T-helper 2 cell treated with Interferon-gamma antibody and Interleukin-4, amounts not matched to agents 5 μg/mL and 100 μg/mL, for 36 hours (primary cell): ENCODE results near the gene GARIN1A.

Experiments
- DNase-seq: peaks from one replicate; pipeline ENCODE4 v3.0.0; 2021; ENCODE audit warnings: low spot score
- H3K27ac Mint-ChIP-seq: one replicate; pipeline ENCODE4 v1.8.0; 2021; ENCODE audit warnings: mild to moderate bottlenecking, mixed read lengths
- H3K27me3 Mint-ChIP-seq: one replicate; pipeline ENCODE4 v1.8.0; 2021; ENCODE audit warnings: low read depth, mixed read lengths
- H3K36me3 Mint-ChIP-seq: one replicate; pipeline ENCODE4 v1.8.0; 2021; ENCODE audit warnings: low read depth, mixed read lengths
- H3K4me1 Mint-ChIP-seq: one replicate; pipeline ENCODE4 v1.8.0; 2021; ENCODE audit warnings: low read depth, mixed read lengths
- H3K4me3 Mint-ChIP-seq: one replicate; pipeline ENCODE4 v1.8.0; 2022; ENCODE audit warnings: mild to moderate bottlenecking, moderate library complexity, mixed read lengths
- H3K9me3 Mint-ChIP-seq: one replicate; pipeline ENCODE4 v1.8.0; 2021; ENCODE audit warnings: mixed read lengths

The GARIN1A gene

DNA sequence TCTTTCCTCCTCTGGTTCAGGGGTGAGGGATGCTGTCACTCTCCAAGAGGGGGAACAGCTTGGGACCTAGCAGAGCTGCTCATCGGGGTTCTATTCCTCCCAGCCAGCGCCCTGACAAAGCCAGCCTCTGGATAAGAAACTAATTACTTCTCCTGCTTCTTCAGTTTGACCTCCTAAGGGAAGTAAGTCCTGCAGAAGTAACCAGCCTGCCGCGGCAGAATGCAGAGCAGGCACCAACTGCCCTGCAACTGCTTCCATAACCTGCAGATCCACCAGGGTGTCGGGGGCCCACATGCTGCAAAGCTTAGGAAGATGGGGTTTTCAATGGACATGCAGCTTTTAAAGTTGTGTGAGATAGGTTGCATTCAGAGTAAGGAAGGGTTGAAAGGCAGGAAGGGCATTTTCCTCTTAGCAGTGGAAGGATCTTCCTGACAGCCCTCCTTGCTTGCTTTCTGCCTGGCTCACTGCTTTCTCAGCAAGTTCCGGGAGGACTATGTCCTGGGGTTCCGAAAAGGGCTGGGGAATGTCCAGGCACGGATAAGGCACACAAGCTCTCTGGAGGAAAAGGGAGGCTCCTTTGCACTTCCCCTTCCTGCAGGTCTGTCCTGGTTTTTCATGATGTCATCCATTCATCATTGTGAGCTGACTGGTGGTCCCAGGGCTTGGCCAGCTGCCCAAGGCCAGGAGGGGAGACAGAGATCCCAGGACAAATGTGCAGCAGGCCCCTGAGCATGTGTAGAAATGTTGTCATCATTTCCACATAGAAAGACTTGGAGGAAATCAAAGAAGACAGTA is 42.8 kb downstream of the GARIN1A start:
- Mint-ChIP-seq H3K27ac (no peak overlapping the region), H3K9me3 (no peaks in the 10 kb centered on the region), H3K36me3 (no peaks in the 10 kb centered on the region), H3K27me3 (peaks cover 12% of the 10 kb centered on the region), H3K4me3 (no peak overlapping the region), H3K4me1 (no peaks in the 10 kb centered on the region)
- DNase-seq = no peak

DNA sequence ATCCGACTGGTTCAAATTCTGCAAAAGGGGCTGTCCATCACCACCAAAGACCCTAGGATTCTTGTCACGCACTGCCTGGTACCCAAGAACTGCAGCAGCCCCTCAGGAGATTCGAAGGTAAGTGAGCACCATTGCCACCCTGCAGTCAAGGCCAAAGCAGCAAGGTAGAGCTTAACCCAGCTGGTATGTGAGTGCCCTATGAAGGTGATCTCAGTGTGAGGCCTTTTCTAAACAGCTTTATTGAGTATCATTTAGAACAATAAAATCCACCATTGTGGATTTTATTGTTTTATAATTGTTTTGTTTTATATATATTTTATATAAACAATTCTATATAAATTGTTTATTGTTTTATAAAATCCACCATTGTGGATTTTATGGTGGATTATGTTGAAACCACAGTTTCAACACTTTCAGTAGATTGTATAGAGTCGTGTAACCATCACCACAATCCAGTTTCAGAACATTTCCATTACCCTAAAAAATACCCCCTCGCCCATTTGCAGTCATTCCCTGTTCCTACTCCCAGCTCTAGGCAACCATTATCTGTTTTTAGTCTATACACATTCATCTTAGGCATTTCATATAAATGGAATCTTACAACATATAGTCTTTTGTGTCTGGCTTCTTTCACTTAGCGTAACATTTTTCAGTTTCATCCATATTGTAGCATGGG is 47.0 kb downstream of the GARIN1A start:
- no peak for DNase-seq
- no peaks in the 10 kb centered on the region for H3K36me3 Mint-ChIP-seq
- no peak overlapping the region for H3K27ac Mint-ChIP-seq

DNA sequence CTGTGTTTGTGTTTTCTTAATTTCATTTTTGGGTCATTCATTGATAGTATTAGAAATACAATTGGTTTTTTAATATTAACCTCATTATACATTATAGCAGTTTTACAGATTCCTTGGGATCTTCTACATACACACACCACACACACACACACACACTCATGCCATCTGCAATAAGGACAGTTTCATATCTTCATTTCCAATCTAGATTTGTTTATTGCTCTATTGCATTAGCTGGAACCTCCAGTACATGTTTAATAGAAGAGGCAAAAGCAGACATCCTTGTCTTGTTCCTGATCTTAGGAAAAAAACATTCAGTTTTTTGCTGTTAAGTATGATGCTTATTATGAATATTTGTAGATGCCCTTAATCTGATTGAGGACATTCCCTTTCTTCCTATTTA is 49.3 kb downstream of the GARIN1A start:
- Mint-ChIP-seq H3K36me3 (no peaks in the 10 kb centered on the region), H3K27me3 (peaks cover 26% of the 10 kb centered on the region), H3K4me3 (no peak overlapping the region), H3K9me3 (no peaks in the 10 kb centered on the region), H3K27ac (no peak overlapping the region), H3K4me1 (peaks cover 2% of the 10 kb centered on the region)
- no peak for DNase-seq

More for the DNA sequence above, 47.0 kb downstream of the GARIN1A start:
- Mint-ChIP-seq H3K4me1 (no peaks in the 10 kb centered on the region), H3K4me3 (no peak overlapping the region), H3K9me3 (no peaks in the 10 kb centered on the region), H3K27me3 (peaks cover 12% of the 10 kb centered on the region)
